ENCODE measurements around the gene NCEH1. TPM values are rescaled to one million over a fixed set of nuclear protein-coding genes. Genes with fewer than 3 reads are reported as not detected.
A peak's percentile ranks its signal among the peaks of the same experiment; 100 is the strongest.

Gene NCEH1
- total RNA-seq, 1 experiment from 2014 or later = 73.0 TPM

- in situ Hi-C loops (cut with HindIII; ENCODE audit: low pct_unique_long_range_greater_than_20kb, low sequenced_read_pairs) = no loop called here
- H3K36me3 ChIP-seq (ENCODE audit: control insufficient read depth, insufficient read depth, low read length) = no peaks in the 10 kb centered on the region
- POLR2A ChIA-PET = interaction anchor here (0.5 to 0.6 kb wide), 2 partner anchors 49 to 75 kb away, joined by 3 to 6 read pairs; no protein-coding TSS in a partner anchor
These were observed 37.6 kb downstream of the NCEH1 start for GRCh38 chr3:172673210-172673679.

GRCh38 chr3:172669021-172669420 lies 41.8 kb downstream of the NCEH1 start:
- intact Hi-C loops (cut with micrococcal nuclease; ENCODE audit: unreplicated experiment) = loop anchor here (10.0 kb wide), 2 partner anchors 264 to 294 kb away; no protein-coding TSS in a partner anchor

More at GRCh38 chr3:172673210-172673679, 37.6 kb downstream of the NCEH1 start:
- no TSS peak for BruUV-seq (replicated peaks)
- intact Hi-C loops (cut with micrococcal nuclease; ENCODE audit: unreplicated experiment) = loop anchor here (1.0 to 2.0 kb wide), 2 partner anchors 38 to 77 kb away; partner anchors contain the start of genes ECT2 and NCEH1
- CTCF ChIA-PET = interaction anchor here (0.6 to 1.7 kb wide), 10 partner anchors 16 to 109 kb away, joined by 3 to 20 read pairs (median 6); partner anchors contain the start of genes ECT2 and NCEH1
- peaks cover 27% of the 10 kb centered on the region for H3K4me1 ChIP-seq (ENCODE audit: control insufficient read depth, insufficient read depth, low read length)
- H3K27ac ChIP-seq (ENCODE audit: low read length) = peak overlapping the region; percentile 79
- H3K4me3 ChIP-seq (ENCODE audit: low read depth in 2 of 2, low read length in 2 of 2) = no peak overlapping the region
- DNase-seq (ENCODE audit: low read depth, low spot score) = peak; percentile 68
- peak; percentile 93 for ATAC-seq
- no peaks in the 10 kb centered on the region for H3K9me3 ChIP-seq (ENCODE audit: control insufficient read depth, insufficient read depth, low read depth, low read length)
- no peaks in the 10 kb centered on the region for H3K27me3 ChIP-seq (ENCODE audit: control insufficient read depth, insufficient read depth, low read length)
- TF ChIP-seq SIN3A (IDR thresholded peaks at IDR 0.05; ENCODE audit: borderline replicate concordance, insufficient read depth, low read depth, low read length) = no peak
- no peak for TF ChIP-seq POLR2AphosphoS5 (IDR thresholded peaks at IDR 0.05; ENCODE audit: low read depth, low read length)
- no peak for TF ChIP-seq TCF7L2 (IDR thresholded peaks at IDR 0.05; ENCODE audit: low read depth, low read length)
- peak; percentile 95 for TF ChIP-seq CTCF (IDR thresholded peaks at IDR 0.05)

More at GRCh38 chr3:172669021-172669420, 41.8 kb downstream of the NCEH1 start:
- H3K27ac ChIP-seq (ENCODE audit: low read length) = no peak overlapping the region
- in situ Hi-C loops (cut with HindIII; ENCODE audit: low pct_unique_long_range_greater_than_20kb, low sequenced_read_pairs) = no loop called here
- H3K4me1 ChIP-seq (ENCODE audit: control insufficient read depth, insufficient read depth, low read length) = peaks cover 20% of the 10 kb centered on the region
- H3K27me3 ChIP-seq (ENCODE audit: control insufficient read depth, insufficient read depth, low read length) = no peaks in the 10 kb centered on the region
- no peak overlapping the region for H3K4me3 ChIP-seq (ENCODE audit: low read depth in 2 of 2, low read length in 2 of 2)
- ChIA-PET POLR2A (no interaction called here), CTCF (no interaction called here)
- DNase-seq (ENCODE audit: low read depth, low spot score) (no peak), ATAC-seq (no peak)
- no peaks in the 10 kb centered on the region for H3K9me3 ChIP-seq (ENCODE audit: control insufficient read depth, insufficient read depth, low read depth, low read length)
- no peak for TF ChIP-seq TCF7L2 (IDR thresholded peaks at IDR 0.05; ENCODE audit: low read depth, low read length)
- no peak for TF ChIP-seq POLR2AphosphoS5 (IDR thresholded peaks at IDR 0.05; ENCODE audit: low read depth, low read length)
- TF ChIP-seq REST (IDR thresholded peaks at IDR 0.05; ENCODE audit: insufficient read depth in 1 of 2, low read depth in 2 of 2, low read length in 1 of 2) = no peak
- TF ChIP-seq CTCF (IDR thresholded peaks at IDR 0.05) = no peak
- no peak for TF ChIP-seq SIN3A (IDR thresholded peaks at IDR 0.05; ENCODE audit: borderline replicate concordance, insufficient read depth, low read depth, low read length)
- H3K36me3 ChIP-seq (ENCODE audit: control insufficient read depth, insufficient read depth, low read length) = no peaks in the 10 kb centered on the region
- no TSS peak for BruUV-seq (replicated peaks)
